GM19463 (cell line): Measurements from ENCODE around the gene CCDC175.

Experiments used
- ATAC-seq: cut with Tn5 transposase; IDR thresholded peaks from one replicate; pipeline ENCODE4 v1.9.1; 2021; ENCODE audit warnings: mild to moderate bottlenecking, moderate library complexity; ENCODE audit not compliant: unreplicated experiment

The CCDC175 gene

GRCh38 chr14:59541731-59542130 lies 34.9 kb downstream of the CCDC175 start:
- no peak for ATAC-seq

GRCh38 chr14:59540852-59541251 lies 35.8 kb downstream of the CCDC175 start:
- ATAC-seq, result no peak

GRCh38 chr14:59538936-59539335 lies 37.7 kb downstream of the CCDC175 start:
- ATAC-seq, result no peak

GRCh38 chr14:59537476-59537875 lies 39.1 kb downstream of the CCDC175 start:
- ATAC-seq, result no peak

GRCh38 chr14:59534361-59534987 lies 42.1 kb downstream of the CCDC175 start:
- no peak for ATAC-seq

- ATAC-seq, result no peak
Observed at GRCh38 chr14:59532419-59532818, 44.2 kb downstream of the CCDC175 start.

- ATAC-seq, result no peak
Observed at GRCh38 chr14:59530349-59530748, 46.3 kb downstream of the CCDC175 start.

GRCh38 chr14:59529189-59529588 lies 47.4 kb downstream of the CCDC175 start:
- ATAC-seq, result no peak

GRCh38 chr14:59520224-59520623 lies 56.4 kb downstream of the CCDC175 start:
- ATAC-seq, result no peak

GRCh38 chr14:59511916-59512575 lies 64.6 kb downstream of the CCDC175 start:
- ATAC-seq, result no peak

GRCh38 chr14:59510966-59511365 lies 65.6 kb downstream of the CCDC175 start:
- no peak for ATAC-seq

- ATAC-seq, result no peak
Observed at GRCh38 chr14:59510001-59510400, 66.6 kb downstream of the CCDC175 start.

- no peak for ATAC-seq
Observed at GRCh38 chr14:59509101-59509500, 67.5 kb downstream of the CCDC175 start.

- no peak for ATAC-seq
Observed at GRCh38 chr14:59507752-59508103, 68.9 kb downstream of the CCDC175 start.

- ATAC-seq, result peak; percentile 88
Observed at GRCh38 chr14:59507063-59507751, 69.4 kb downstream of the CCDC175 start.

GRCh38 chr14:59503256-59503655 lies 73.4 kb downstream of the CCDC175 start:
- no peak for ATAC-seq

GRCh38 chr14:59500732-59501131 lies 75.9 kb downstream of the CCDC175 start:
- ATAC-seq, result no peak

GRCh38 chr14:59492384-59492783 lies 84.2 kb downstream of the CCDC175 start:
- no peak for ATAC-seq

GRCh38 chr14:59490756-59491155 lies 85.9 kb downstream of the CCDC175 start:
- no peak for ATAC-seq

- peak; percentile 37 for ATAC-seq
Observed at GRCh38 chr14:59484639-59485175, 91.9 kb downstream of the CCDC175 start.

- ATAC-seq, result peak; percentile 79
Observed at GRCh38 chr14:59483819-59484638, 92.6 kb downstream of the CCDC175 start, which contains the start of the genes JKAMP and L3HYPDH. Gene JKAMP (plus strand): TSS chr14:59484517. CDS start chr14:59484590, 73 bp downstream. Gene L3HYPDH (minus strand): TSS chr14:59484408. CDS start chr14:59484316, 92 bp downstream.
